Bone marrow (tissue), 2 donors: Measurements from ENCODE around the gene EIF5A2.

Source experiments
- DNase-seq, 2 donors: peaks; one replicate each; lab custom pipeline; 2025; lab: John Stamatoyannopoulos, UW

EIF5A2 gene

DNA sequence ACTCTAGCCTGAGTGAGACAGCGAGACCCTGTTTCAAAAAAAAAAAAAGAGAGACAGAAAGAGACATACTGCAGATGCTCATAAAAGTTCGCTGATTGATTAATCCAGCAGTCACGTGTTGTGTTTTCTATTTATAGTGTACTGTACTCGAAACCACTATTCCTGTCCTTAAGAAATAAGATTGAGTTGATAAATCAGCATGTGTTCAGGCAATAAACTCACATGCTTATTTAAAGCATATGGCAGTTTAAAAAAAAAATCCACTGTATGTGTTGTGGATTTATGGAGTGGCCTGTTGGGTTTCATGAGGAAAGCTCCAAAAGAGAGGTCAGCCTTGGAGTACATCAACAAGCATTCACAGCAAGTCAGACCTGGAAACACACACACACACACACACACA, 56.1 kb downstream of the EIF5A2 start:
- DNase-seq = no peak

DNA sequence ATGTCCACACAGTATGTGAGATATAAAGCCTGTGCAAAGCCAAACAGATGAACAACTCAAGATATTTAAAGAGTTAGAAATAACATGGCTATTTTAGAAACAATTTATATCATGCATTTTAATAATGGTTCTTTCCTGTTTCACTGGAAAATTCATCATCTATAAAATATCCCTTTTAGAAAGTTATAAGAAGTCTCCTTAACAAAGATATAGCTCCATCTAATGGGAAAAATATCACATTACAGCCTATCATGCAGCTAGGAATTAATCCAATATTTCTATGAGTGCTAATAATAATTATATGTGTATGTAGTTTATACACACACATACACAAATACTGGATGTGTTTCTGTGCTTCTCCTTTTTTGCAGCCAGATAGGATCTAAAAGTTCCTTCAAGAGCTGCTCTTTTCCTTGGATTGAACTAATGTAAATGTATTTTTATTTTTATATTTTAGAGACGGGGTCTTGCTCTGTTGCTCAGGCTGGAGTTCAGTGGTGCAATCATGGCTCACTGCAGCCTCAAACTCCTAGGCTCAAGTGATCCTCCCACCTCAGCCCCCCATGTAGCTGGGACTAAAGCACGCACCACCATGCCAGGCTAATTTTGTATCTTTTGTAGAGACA, 60.0 kb downstream of the EIF5A2 start:
- DNase-seq = no peak

DNA sequence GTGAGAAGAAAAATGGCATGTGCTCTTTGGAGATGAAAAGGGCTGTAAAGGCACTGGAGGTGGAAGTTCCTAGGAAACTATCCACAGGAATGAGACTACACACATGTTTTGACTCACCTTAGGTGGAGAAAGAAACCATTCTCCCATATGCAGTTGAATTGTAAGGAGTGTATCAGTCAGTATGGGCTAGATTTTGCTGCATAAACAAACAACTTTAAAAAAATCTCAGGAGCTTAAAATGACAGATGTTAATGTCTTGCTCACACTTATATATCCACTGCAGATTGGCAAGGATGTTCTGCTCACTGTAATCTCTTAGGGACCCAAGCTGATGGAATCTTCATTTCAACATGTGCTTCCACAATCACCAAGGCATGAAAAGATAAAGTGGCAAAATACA, 64.1 kb downstream of the EIF5A2 start:
- DNase-seq = no peak

DNA sequence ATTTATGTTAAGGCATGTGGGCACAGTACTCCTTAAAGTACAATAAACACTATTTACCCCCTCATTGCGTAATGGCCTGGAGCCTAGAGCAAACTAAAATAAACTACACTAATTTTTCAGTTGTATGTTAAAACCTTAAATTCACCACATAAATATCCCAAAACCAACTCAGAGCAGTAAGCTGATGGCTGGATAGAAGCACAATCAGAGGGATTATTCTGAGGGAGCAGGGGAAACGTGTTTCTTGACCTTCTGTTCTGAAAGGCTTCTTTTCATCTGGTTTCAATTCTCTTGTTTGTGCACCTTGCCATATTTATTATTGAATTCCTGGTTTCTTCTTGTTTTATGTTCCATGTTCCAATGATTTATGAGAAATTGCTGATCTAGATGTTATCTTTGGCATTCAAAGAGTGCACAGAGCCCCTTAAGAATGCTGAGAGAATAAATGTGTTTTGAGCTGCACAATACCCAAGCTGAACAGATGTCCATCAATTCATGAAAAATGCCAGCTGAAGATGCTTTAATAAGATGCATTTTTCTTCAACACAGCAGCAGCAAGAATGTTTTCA, 68.1 kb downstream of the EIF5A2 start:
- no peak for DNase-seq

GRCh38 chr3:170839518-170840100, 68.8 kb downstream of the EIF5A2 start:
- DNase-seq = no peak
